Left cardiac atrium (tissue), 4 donors: Measurements from ENCODE around the gene RNF213. TPM values are rescaled to one million over a fixed set of nuclear protein-coding genes. Genes with fewer than 3 reads are reported as not detected.
A peak's percentile ranks its signal among the peaks of the same experiment; 100 is the strongest.

ENCODE experiments used
- ATAC-seq, 2 donors: fragments of 200-7000 bp; cut with Tn5 transposase; one replicate each; pipeline ENCODE4 v1.9.1; 2020; ENCODE audit warnings: mild to moderate bottlenecking in 2 of 2, moderate library complexity in 2 of 2
- DNase-seq: peaks from one replicate; pipeline ENCODE4 v3.0.0-alpha.2; 2020
- intact Hi-C, 2 donors: fragments of 100-400 bp; cut with DNase I; formaldehyde crosslinking; loops; one replicate each; pipeline versions ENCODE4 v1.14.1 to v1.15.1; 2022 to 2023
- total RNA-seq, 2 donors: library from RNA; stranded (reverse); fragmentation: NEBNext Ultra II Directional; extraction: Animal tissue kit (Norgen Biotek cat#: 25700); gene quantifications; one replicate each; pipeline ENCODE4 v1.2.1, GENCODE V29; 2021
- donor health status: DM: no; HTN: yes; CAD: no.
- donor health status: DM: no; HTN: yes; CAD: no; lungs with severe emphysema.
- donor health status: DM: yes; HTN: yes; CAD: no.
- donor health status: Dilated cardiomyopathy.

Gene RNF213
- total RNA-seq, 2 donors from 2014 or later: 43.4 to 48.4 TPM

DNA sequence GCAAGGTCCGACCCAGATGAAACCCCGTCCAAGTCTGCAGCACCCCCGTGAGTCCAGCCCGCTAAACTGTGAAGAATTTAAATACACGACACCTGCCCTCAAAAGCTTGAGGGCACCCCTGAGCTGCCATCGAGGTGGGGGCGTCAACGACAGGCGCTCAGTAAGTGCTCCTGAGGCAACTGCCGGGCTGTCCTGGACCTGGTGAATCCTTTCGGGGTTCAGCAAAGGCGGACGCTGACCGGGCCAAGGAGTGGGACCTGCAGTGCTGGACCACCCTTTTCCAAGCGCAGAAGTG, 153.8 kb downstream of the RNF213 start:
- intact Hi-C loops: no loop called here
- DNase-seq (no peak), ATAC-seq (peak in 1 of 2 donors; percentile 0)

DNA sequence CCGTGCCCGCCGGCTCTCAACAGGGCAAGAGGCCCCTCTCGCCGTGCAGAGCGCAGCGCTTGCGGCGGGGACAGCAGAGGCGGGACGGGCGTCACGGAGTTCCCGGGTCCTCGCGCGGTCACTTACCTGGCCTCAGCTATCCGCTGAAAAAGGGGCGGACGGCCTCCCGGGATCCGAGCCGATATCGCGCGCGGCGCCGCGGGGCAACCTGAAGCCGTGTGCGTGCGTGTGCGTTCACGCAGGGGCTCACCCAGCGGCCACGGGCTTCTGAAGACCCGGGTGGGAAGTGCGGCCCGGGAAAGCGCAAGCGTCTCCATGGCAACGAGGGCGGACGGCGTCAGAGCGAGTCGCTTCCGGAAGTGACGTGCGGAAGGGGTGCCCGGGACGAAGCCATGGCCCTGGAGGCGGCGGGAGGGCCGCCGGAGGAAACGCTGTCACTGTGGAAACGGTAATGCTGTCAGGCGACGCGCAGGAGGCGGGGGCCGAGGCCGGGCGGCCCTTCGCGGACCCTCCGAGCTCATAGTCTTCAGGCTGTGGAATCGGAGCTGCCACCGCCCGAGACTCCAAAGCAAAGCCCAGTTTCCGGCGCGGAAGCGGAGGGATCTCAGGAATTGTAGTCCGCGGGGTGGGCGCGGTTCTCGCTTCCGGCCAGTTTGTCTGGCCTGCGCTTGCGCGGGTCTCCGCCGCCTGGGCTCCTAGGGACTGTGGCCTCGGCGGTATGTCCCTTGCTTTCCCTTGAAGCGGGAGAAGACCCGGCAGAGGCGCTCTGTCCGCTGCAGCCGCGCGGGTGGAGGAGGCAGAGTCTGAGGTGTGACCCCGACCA, 154.4 kb downstream of the RNF213 start, which contains the start of gene ENDOV:
Gene ENDOV, plus strand, starts transcription at position 365 of the 823 bp plus-strand sequence. Its CDS starts 28 bp downstream, at position 393.
- intact Hi-C loops: no loop called here
- DNase-seq: peak; percentile 97
- peak; percentile 98 for ATAC-seq

DNA sequence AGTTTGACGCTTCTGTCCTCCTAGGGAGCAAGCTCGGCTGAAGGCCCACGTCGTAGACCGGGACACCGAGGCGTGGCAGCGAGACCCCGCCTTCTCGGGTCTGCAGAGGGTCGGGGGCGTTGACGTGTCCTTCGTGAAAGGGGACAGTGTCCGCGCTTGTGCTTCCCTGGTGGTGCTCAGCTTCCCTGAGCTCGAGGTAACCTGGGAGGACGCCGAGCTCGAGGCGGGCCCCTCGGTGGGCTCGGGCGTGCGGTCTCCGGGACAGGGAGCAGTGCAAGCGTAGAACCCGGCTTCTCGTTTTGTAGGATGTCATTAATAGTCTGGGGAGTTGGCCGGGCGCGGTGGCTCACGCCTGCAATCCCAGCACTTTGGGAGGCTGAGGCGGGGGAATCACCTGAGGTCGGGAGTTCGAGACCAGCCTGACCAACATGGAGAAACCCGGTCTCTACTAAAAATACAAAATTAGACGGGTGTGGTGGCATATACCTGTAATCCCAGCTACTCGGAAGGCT, 155.0 kb downstream of the RNF213 start:
- ATAC-seq (peak; percentile 19 to 33), DNase-seq (no peak)
- intact Hi-C loops: no loop called here

DNA sequence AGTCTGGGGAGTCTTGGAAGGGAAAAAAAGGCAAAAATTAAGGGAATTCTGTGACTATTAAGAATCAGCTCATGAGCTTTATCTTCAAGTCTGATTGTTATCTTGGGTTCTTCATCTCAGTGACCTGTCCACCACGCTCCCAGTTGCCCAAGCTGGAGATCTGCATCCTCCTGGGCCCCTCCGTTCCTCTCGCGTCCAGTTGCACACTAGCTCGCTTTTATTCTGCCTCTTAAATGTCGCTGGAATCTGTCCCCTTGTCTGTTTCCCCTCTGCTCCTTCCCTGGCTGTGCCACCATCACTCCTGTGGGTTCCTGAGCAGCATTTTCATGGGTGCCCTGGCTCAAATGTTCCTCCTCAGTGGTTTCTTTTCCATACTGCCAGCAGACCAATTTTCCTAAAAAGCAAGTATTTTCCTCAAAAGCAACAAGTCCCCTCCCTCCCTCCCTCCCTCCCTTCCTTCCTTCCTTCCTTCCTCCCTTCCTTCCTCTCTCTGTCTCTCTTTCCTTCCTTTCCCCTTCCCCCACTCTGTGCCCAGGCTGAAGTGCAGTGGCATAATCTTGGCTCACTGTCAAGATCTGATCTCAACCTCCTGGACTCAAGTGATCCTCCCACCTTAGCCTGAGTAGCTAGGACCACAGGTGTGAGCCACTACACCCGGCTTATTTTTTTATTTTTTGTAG, 155.7 kb downstream of the RNF213 start:
- ATAC-seq (no peak), DNase-seq (no peak)
- intact Hi-C loops: no loop called here

DNA sequence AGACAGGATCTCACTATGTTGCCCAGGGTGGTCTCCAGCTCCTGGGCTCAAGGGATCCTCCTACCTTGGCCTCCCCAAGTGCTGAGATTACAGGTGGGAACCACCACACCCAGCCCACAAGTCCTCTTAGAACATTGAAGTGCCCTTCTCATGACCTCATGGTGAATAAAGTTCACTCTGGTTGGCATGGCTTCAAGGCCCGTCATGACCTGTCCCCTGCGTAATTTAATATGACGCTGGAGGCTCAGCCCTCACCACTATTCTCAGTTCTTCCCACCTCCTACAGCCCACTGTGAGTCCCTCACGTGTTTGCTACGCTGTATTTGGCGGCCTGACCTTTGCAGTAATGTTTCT, 156.3 kb downstream of the RNF213 start:
- intact Hi-C loops: no loop called here
- ATAC-seq (no peak), DNase-seq (peak; percentile 17)

DNA sequence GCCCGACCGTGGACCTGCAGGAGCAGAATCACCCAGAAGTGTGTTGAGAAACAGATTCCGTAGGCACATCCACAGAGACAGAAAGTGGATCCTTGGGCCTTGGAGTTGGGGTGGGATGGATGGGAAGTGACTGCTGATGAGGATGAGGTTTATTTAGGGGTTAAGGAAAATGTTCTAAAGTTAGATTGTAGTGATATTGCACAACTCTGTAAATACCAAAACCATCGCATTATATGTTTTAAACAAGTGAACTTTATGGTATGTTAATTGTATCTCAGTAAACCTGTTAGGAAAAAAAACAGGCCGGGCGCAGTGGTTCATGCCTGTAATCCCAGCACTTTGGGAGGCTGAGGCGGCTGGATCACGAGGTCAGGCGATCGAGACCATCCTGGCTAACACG, 157.9 kb downstream of the RNF213 start:
- DNase-seq: peak; percentile 8
- ATAC-seq: no peak
- intact Hi-C loops: no loop called here

DNA sequence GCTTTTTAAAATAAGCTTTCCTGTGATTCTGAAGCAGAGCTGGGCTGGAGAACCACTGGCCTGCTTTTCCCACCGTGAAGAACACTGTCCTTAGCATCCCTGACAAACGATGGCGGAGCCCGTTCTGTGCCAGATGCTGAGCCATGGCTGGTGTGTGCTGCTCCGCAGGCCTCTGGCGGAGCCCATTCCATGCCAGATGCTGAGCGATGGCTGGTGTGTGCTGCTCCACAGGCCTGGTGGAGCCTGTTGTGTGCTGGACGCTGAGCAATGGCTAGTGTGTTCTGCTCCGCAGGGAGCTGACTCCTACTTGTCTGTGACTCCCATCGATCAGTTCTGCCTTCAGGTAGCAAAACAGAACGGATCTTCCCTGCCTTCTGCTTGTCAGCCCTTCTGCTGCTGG, 158.6 kb downstream of the RNF213 start:
- ATAC-seq (no peak), DNase-seq (no peak)
- intact Hi-C loops: no loop called here

DNA sequence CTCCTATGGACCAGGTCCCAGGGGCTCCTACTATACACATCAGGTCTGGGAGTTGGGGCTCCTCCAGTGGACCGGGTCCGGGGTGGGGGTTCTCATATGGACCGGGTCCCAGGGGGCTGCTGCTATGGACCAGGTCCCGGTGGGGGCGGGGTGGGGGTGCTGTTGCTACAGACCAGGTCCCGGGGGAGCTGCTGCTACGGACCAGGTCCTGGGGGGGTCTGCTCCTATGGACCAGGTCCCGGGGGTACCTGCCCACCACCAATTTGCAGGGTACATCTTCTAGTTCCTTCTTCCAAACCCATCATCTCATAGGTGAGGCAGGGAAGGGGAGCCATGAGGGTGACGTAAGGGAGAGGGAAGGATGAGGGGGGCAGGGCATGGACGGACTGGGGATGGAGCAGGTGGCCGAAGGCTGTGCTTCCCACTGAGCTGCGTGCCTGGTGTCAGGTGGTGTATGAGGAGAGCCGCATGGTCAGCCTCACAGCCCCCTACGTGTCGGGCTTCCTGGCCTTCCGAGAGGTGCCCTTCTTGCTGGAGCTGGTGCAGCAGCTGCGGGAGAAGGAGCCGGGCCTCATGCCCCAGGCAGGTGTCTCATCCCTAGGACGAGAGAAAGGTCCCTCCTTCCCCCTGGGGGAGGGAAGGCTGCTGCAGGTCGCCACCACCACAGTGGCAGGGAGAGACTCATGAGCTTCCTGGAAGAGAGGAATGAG, 160.9 kb downstream of the RNF213 start:
- ATAC-seq (no peak), DNase-seq (peak; percentile 36)
- intact Hi-C loops: loop anchor here (10.0 kb wide), 2 partner anchors 153 to 673 kb away; no protein-coding TSS in a partner anchor

DNA sequence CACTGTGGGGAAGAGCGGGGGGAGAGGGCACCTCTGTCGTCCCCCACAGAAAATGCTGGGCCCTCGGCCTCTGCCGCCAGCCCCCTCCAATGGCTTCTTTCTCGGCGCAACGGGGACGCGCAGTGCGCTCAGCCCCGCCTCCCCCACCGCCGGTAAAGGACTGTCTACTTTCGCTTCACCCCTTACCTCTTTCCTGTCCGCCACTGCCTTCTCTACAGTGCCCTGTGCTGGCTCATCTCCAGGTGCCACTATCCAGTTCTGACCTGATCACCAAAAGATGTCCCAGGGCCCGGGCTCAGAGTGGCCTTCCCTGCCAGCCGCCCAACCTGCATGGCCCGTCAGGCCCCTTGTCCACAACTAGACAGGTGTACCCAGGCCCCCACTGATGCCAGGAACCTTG, 161.6 kb downstream of the RNF213 start:
- DNase-seq: peak; percentile 20
- no peak for ATAC-seq
- intact Hi-C loops: loop anchor here (10.0 kb wide), 2 partner anchors 153 to 673 kb away; no protein-coding TSS in a partner anchor

DNA sequence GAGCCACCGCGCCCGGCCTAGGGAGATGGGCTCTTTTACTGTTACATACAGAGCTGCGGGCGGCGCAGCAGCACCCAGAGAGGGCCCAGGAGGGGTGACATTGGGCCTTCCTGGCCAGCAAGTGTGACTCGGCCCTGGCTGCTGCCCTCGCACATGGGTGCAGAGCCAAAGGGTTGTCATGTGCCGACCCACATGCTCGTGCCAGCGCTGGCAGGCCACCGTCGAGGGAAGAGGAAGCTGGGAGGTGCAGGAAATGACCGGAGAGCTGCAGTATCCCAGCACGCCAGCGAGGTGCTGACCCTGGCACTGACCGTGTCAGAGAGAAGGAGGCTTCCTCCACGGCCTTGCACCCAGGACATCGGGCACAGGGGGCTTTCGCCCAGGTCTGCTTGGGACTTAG, 162.3 kb downstream of the RNF213 start:
- ATAC-seq (peak; percentile 15 to 28), DNase-seq (peak; percentile 58)
- intact Hi-C loops: loop anchor here (10.0 kb wide), 2 partner anchors 152 to 672 kb away; no protein-coding TSS in a partner anchor

DNA sequence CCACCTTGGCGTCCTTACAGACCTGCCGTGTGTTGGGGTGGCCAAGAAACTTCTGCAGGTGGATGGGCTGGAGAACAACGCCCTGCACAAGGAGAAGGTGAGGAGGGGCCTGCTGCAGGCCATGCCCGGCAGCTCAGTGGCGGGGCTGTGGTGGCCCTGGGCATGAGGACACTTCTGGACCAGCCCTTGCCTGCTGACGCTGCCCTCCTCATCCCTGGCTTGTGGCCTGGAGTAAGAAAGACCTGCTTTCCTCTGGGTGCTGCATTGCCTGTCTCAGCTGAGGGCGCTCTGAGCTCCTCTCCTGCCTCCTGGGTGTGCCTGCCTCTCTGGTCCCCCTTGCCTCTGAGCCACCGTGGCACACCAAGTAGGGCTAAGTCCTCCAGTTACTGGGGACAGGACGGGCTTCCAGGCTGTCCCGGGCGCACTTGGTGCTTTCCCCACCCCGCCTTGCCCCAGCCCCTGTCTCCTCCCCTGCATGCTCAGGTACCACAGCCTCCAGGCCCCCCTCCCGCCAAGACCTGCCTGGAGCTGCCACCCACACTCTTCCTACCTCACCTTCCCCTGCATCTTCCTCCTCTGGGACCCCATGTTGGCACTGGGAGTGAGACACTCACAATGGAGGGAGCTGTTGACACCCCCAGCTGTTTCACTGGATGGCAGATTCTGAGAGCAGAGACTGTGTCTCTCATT, 163.0 kb downstream of the RNF213 start:
- ATAC-seq (no peak), DNase-seq (peak; percentile 17)
- intact Hi-C loops: loop anchor here (10.0 kb wide), 2 partner anchors 151 to 671 kb away; no protein-coding TSS in a partner anchor

DNA sequence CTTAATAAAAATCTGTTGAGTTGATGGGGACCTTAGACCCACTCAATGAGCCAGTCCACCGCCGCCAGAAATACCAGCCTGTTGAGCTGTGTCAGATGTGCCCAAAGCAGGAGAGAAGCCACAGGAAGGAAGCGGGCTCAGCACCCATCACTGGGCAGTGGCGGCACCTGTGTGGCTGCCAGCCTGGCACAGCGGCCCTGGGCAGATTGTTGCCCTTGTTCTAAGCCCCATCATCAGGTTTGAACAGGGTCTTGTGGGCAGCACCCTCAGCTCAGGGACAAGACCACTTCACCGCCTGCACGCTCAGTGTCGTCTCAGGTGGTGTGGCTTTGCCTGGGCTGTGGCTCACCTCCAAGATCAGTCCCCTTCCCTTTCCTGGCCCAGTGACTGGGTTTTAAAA, 163.6 kb downstream of the RNF213 start:
- intact Hi-C loops: loop anchor here (10.0 kb wide), 2 partner anchors 151 to 671 kb away; no protein-coding TSS in a partner anchor

DNA sequence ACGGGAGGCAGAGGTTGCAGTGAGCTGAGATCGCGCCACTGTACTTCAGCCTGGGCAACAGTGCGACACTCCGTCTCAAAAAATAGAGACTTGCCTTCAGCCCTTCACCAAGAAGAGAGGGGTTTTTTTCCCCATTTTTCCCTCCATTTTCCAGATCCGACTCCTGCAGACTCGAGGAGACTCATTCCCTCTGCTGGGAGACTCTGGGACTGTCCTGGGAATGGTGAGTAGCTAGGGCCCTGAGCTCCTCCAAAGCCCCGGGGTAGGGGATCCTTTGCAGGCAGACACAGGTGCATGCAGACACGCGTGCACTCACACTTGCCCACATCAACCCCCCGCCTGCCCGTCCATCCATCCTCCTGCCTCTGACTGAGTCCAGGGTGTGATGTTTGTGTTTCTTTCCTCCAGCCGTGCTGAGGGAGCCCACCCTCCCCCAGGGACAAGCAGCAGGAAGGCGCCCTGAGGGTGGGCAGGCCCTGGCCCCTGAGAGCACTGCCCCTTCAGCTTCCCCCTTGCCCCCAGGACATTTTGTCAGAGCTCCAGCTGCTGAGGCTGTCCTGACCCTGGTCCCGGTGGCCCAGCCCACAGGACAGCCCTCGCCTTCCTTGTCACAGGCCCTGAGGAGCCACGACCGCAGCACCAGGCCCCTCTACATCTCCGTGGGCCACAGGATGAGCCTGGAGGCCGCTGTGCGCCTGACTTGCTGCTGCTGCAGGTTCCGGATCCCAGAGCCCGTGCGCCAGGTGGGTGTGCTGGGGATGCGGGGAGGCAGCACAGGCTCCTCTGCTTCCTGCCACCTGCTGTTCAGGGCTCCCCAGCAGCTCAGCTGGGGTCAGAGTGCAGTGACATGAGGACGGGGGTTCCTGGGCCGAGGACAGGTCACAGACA, 164.5 kb downstream of the RNF213 start:
- ATAC-seq: no peak
- intact Hi-C loops: loop anchor here (5.0 to 10.0 kb wide), 4 partner anchors 150 to 670 kb away; no protein-coding TSS in a partner anchor
- peak; percentile 17 for DNase-seq

More for the DNA sequence above, 163.6 kb downstream of the RNF213 start:
- ATAC-seq (no peak), DNase-seq (peak; percentile 14)

DNA sequence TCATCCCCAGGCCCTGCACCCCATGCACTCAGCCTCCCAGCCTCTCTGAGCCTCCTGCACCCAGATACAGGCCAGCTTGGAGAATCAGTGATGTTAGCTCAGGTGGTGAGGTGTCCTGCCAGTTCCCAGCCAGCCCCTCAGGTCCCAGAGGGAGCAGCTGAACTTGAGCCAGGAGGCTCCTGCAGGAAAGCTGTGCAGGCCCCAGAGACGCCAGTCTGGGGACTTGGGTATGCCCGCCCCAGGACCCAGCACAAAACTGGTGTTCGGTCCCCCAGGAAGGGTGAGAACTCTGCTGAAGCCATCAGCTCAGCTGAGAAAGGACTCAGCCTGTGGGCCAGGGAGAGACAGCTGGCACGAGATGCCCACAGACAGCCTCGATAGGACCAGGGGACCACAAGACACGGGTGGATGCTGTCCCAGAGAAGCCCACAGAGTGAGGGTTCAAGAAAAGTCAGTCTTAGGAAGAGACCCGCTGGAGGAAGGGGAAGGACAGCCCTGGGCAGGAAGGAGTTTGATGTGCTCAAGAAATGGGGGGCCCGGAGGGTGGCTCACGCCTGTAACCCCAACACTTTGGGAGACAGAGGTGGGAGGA, 165.3 kb downstream of the RNF213 start:
- intact Hi-C loops: loop anchor here (5.0 to 10.0 kb wide), 4 partner anchors 149 to 669 kb away; no protein-coding TSS in a partner anchor
- ATAC-seq: no peak
- peak; percentile 10 for DNase-seq

DNA sequence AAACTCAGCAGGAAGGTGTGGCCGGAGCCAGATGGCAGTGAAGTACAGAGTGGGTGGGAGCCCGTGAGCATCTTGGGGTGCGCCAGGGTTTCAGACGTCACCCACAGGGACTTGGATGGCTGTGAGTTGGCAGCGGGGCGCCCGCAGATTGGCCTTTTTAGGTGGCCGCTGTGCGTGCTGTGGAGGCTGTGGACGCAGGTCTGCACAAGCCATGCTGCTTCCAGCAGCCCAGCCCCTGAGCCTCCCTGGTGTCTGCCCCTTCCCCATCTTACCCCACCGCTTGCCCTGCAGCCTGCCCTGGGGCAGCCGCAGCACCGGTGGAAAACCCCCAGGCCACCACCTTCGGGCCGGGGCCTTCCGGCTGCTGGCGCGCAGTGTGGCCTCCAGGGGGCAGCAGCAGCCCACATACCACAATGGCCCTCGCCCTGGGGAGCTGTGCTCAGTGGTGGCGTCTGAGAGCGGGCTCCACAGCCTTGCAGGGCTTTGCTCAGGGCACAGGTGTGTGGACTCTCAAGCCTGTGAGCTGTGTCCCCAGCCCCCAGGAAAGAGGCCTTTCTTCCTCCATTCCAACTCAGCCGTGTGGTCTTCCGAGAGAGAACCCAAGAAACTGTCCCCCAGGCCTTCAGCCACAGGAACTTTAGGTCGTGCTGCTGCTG, 166.1 kb downstream of the RNF213 start:
- intact Hi-C loops: loop anchor here (1.0 to 10.0 kb wide), 5 partner anchors 148 to 668 kb away; no protein-coding TSS in a partner anchor
- peak; percentile 70 for DNase-seq
- ATAC-seq: peak; percentile 81 to 87

DNA sequence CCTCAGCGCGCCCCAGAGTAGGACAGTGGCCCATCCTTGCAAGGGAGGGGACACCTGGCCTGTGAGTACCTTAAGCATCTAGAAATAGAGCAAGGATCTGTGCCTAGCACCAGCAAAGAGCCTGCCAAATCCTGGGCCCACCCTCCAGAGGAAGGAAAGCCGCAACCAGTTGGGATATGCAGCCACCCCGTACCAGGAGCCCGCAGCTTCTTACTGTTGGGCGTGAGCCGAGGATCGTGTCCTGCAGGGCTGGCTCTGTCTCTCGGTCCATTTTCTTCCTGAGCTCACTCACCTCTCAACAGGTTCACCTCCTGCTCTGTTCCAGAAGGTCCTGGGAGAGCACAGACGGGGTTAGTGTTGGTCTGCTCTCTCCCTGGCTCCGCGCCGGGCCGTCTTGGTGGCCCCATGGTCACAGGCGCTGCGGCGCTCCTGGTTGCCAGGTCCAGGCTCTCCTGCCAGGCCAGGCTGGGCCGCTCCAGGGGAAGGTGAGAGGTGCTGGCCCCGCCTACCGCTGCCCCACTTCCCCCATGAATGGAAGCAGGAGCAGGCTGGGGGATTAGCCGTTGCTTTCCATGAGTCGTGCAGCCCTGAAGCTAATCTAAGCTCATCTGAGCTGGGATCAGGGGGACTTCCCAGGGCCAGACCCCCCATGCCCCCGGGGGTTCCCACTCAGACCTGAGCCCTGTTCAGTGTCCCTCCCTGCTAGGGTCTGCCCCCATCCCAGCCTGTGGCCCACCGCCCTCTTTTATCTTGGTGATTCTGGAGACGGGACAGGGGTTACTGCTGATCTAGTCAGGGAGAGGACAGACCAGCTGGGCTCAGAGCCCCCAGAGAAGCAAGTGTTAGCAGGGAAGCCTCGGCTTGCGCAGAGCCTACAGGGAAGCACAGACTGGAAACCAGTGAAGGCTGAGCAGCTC, 167.0 kb downstream of the RNF213 start:
- peak; percentile 19 for DNase-seq
- ATAC-seq: no peak
- intact Hi-C loops: loop anchor here (1.0 to 10.0 kb wide), 5 partner anchors 147 to 667 kb away; no protein-coding TSS in a partner anchor
